ENCODE results near the gene SEZ6L2. TPM values are rescaled to one million over a fixed set of nuclear protein-coding genes. Genes with fewer than 3 reads are reported as not detected.

Gene SEZ6L2
- total RNA-seq, 4 donors from 2014 or later, result 0.22 to 2.8 (median 1.1) TPM; not detected in 1

GRCh38 chr16:29922986-29923501, 23.7 kb upstream of the SEZ6L2 start:
- Histone ChIP-seq H3K27me3 (no peaks in the 10 kb centered on the region), H3K4me3 (no peak overlapping the region), H3K9me3 (no peaks in the 10 kb centered on the region), H3K4me1 (peaks cover 15 to 31% (median 16%) of the 10 kb centered on the region in 3 donors), H3K36me3 (peaks cover 0 to 57% (median 15%) of the 10 kb centered on the region in 3 donors), H3K27ac (no peak overlapping the region)
- intact Hi-C loops (cut with DNase I), result no loop called here
- no peak for DNase-seq
- 90 to 92% methylated on average over 1 to 4 of the region's 12 CpGs for WGBS, 2 donors
- TF ChIP-seq POLR2A (IDR thresholded peaks at IDR 0.05) (no peak), CTCF (IDR thresholded peaks at IDR 0.05) (no peak)

- no peak for TF ChIP-seq CTCF (IDR thresholded peaks at IDR 0.05)
- TF ChIP-seq POLR2A (IDR thresholded peaks at IDR 0.05), result no peak
- no peak for DNase-seq
- peaks cover 12 to 29% (median 16%) of the 10 kb centered on the region in 3 donors for H3K4me1 ChIP-seq
- 67 to 93% methylated on average over 2 of the region's 2 CpGs for WGBS, 2 donors
- H3K27ac ChIP-seq, result no peak overlapping the region
- intact Hi-C loops (cut with DNase I), result no loop called here
- H3K36me3 ChIP-seq, result peaks cover 0 to 64% (median 15%) of the 10 kb centered on the region in 3 donors
- no peak overlapping the region for H3K4me3 ChIP-seq
- H3K9me3 ChIP-seq, result no peaks in the 10 kb centered on the region
- no peaks in the 10 kb centered on the region for H3K27me3 ChIP-seq
Observed at GRCh38 chr16:29922326-29922725, 23.0 kb upstream of the SEZ6L2 start.

GRCh38 chr16:29921034-29921385, 21.7 kb upstream of the SEZ6L2 start:
- Histone ChIP-seq H3K27ac (no peak overlapping the region), H3K4me1 (peaks cover 6 to 20% (median 8%) of the 10 kb centered on the region in 3 donors), H3K27me3 (no peaks in the 10 kb centered on the region), H3K9me3 (no peaks in the 10 kb centered on the region), H3K36me3 (peaks cover 0 to 74% (median 15%) of the 10 kb centered on the region in 3 donors), H3K4me3 (no peak overlapping the region)
- no peak for DNase-seq
- intact Hi-C loops (cut with DNase I), result no loop called here
- TF ChIP-seq POLR2A (IDR thresholded peaks at IDR 0.05) (no peak), CTCF (IDR thresholded peaks at IDR 0.05) (no peak)
- 70 to 81% methylated on average over 3 of the region's 3 CpGs for WGBS, 2 donors

GRCh38 chr16:29920288-29921033, 21.1 kb upstream of the SEZ6L2 start:
- 82 to 88% methylated on average over 6 of the region's 6 CpGs for WGBS, 2 donors
- Histone ChIP-seq H3K27me3 (no peaks in the 10 kb centered on the region), H3K36me3 (peaks cover 0 to 78% (median 15%) of the 10 kb centered on the region in 3 donors)

More at GRCh38 chr16:29920288-29921033, 21.1 kb upstream of the SEZ6L2 start:
- Histone ChIP-seq H3K4me3 (no peak overlapping the region), H3K9me3 (no peaks in the 10 kb centered on the region), H3K4me1 (peaks cover 6 to 19% (median 8%) of the 10 kb centered on the region in 3 donors), H3K27ac (no peak overlapping the region)
- intact Hi-C loops (cut with DNase I), result no loop called here
- no peak for TF ChIP-seq CTCF (IDR thresholded peaks at IDR 0.05)
- TF ChIP-seq POLR2A (IDR thresholded peaks at IDR 0.05), result no peak
- DNase-seq, result no peak
